Transverse colon (tissue), 4 donors: ENCODE data around the gene GALK2. TPM values are rescaled to one million over a fixed set of nuclear protein-coding genes. Genes with fewer than 3 reads are reported as not detected.

Experiments
- DNase-seq: peaks from one replicate; pipeline ENCODE4 v3.0.0-alpha.2; 2019
- H3K27ac ChIP-seq, 4 donors: fragments of 200-600 bp; sonication (generic); 2 replicates each; pipeline ENCODE4 v1.5.1; 2016 to 2018; ENCODE audit warnings: inconsistent platforms in 4 of 4
- H3K27me3 ChIP-seq: fragments of 200-600 bp; sonication (generic); 2 replicates; pipeline ENCODE4 v1.5.1; 2017; ENCODE audit warnings: inconsistent platforms
- H3K36me3 ChIP-seq, 4 donors: fragments of 200-600 bp; sonication (generic); 2 replicates each; pipeline ENCODE4 v1.5.1; 2017 to 2019; ENCODE audit warnings: inconsistent platforms in 4 of 4
- H3K4me1 ChIP-seq, 4 donors: fragments of 200-600 bp; sonication (generic); 2 replicates each; pipeline ENCODE4 v1.5.1; 2017 to 2020; ENCODE audit warnings: inconsistent platforms in 4 of 4
- H3K4me3 ChIP-seq, 4 donors: fragments of 200-600 bp; sonication (generic); 1 replicate in 1 of 4; 2 replicates in 3 of 4; pipeline versions ENCODE4 v1.5.1 to v1.6.1; 2017 to 2019; ENCODE audit warnings: inconsistent platforms in 4 of 4
- H3K9me3 ChIP-seq, 2 donors: fragments of 200-600 bp; sonication (generic); 2 replicates each; pipeline ENCODE4 v1.5.1; 2017 to 2019; ENCODE audit warnings: inconsistent platforms in 2 of 2
- EP300 ChIP-seq: sonication (generic); formaldehyde crosslinking; IDR thresholded peaks from one replicate; pipeline ENCODE4 v1.6.1; 2017; ENCODE audit warnings: antibody characterized with exemption, low read depth
- POLR2A ChIP-seq: fragments of 450-650 bp; IDR thresholded peaks from one replicate; pipeline ENCODE4 v1.6.1; 2016; ENCODE audit warnings: antibody characterized with exemption, mild to moderate bottlenecking, moderate library complexity
- POLR2AphosphoS5 ChIP-seq, 3 donors: sonication (generic); formaldehyde crosslinking; IDR thresholded peaks; one replicate each; pipeline ENCODE4 v1.6.1; 2016; ENCODE audit warnings: antibody characterized with exemption in 3 of 3
- WGBS, 2 donors: methylation state at CpG; one replicate each; pipeline ENCODE4 v1.1.5; 2018; ENCODE audit warnings: low coverage in 1 of 2; 5-methylcytosine and 5-hydroxymethylcytosine counted together
- in situ Hi-C, 4 donors: fragments of 200-750 bp; cut with MboI; loops; one replicate each; pipeline versions ENCODE4 v1.15.0 to v1.15.1; 2017; ENCODE audit warnings: low sequenced_read_pairs in 3 of 4, low pct_ligation_motif_present in 1 of 4, low pct_unique_long_range_greater_than_20kb in 1 of 4
- intact Hi-C: fragments of 100-400 bp; cut with DNase I; formaldehyde crosslinking; loops from one replicate; pipeline ENCODE4 v1.15.1; 2023; ENCODE audit warnings: low total_unique reads
- small RNA-seq, 4 donors: library from RNA; depleted of rRNA; stranded (forward); fragments of <200 nt; gene quantifications; one replicate each; pipeline ENCODE3, GENCODE V24; 2016
- total RNA-seq, 4 donors: library from RNA; depleted of rRNA; stranded (reverse); fragments of >200 nt; gene quantifications; one replicate each; pipeline ENCODE4 v1.1.0, GENCODE V29; 2016
- TF ChIP-seq, protein P1 (sequence below), 5 experiments: fragments of 200-600 bp in 3 of 5; fragments of 450-650 bp in 2 of 5; sonication (generic) in 3 of 5; IDR thresholded peaks; 1 replicate in 2 of 5; 2 replicates in 3 of 5; pipeline ENCODE4 v1.5.1; 2016 to 2017; ENCODE audit warnings: antibody characterized with exemption in 5 of 5, inconsistent platforms in 3 of 5, mild to moderate bottlenecking in 2 of 5, moderate library complexity in 1 of 5

The GALK2 gene
- total RNA-seq, 4 donors from 2014 or later: 5.6 to 42.6 (median 30.7) TPM

GRCh38 chr15:49372366-49372765 is 202.3 kb downstream of the GALK2 start:
- Histone ChIP-seq H3K27me3 (no peaks in the 10 kb centered on the region), H3K9me3 (no peaks in the 10 kb centered on the region), H3K4me1 (no peaks in the 10 kb centered on the region), H3K36me3 (no peaks in the 10 kb centered on the region), H3K4me3 (no peak overlapping the region), H3K27ac (no peak overlapping the region)
- in situ Hi-C loops: no loop called here
- intact Hi-C loops: no loop called here
- WGBS, 2 donors: 67 to 71% methylated on average over 1 of the region's 1 CpG
- DNase-seq: no peak
- TF ChIP-seq, protein P1, sequence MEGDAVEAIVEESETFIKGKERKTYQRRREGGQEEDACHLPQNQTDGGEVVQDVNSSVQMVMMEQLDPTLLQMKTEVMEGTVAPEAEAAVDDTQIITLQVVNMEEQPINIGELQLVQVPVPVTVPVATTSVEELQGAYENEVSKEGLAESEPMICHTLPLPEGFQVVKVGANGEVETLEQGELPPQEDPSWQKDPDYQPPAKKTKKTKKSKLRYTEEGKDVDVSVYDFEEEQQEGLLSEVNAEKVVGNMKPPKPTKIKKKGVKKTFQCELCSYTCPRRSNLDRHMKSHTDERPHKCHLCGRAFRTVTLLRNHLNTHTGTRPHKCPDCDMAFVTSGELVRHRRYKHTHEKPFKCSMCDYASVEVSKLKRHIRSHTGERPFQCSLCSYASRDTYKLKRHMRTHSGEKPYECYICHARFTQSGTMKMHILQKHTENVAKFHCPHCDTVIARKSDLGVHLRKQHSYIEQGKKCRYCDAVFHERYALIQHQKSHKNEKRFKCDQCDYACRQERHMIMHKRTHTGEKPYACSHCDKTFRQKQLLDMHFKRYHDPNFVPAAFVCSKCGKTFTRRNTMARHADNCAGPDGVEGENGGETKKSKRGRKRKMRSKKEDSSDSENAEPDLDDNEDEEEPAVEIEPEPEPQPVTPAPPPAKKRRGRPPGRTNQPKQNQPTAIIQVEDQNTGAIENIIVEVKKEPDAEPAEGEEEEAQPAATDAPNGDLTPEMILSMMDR (IDR thresholded peaks at IDR 0.05): no peak
- TF ChIP-seq EP300 (no peak), POLR2A (no peak), POLR2AphosphoS5 (IDR thresholded peaks at IDR 0.05) (no peak)

GRCh38 chr15:49379996-49380395 is 209.9 kb downstream of the GALK2 start:
- Histone ChIP-seq H3K27ac (no peak overlapping the region), H3K9me3 (no peaks in the 10 kb centered on the region), H3K27me3 (no peaks in the 10 kb centered on the region), H3K4me1 (no peaks in the 10 kb centered on the region), H3K4me3 (no peak overlapping the region), H3K36me3 (no peaks in the 10 kb centered on the region)
- no peak for DNase-seq
- 75 to 82% methylated on average over 1 to 4 of the region's 4 CpGs for WGBS, 2 donors
- intact Hi-C loops: no loop called here
- in situ Hi-C loops: no loop called here
- TF ChIP-seq, protein P1 (IDR thresholded peaks at IDR 0.05): no peak
- TF ChIP-seq POLR2A (no peak), POLR2AphosphoS5 (IDR thresholded peaks at IDR 0.05) (no peak), EP300 (no peak)

- Histone ChIP-seq H3K27me3 (no peaks in the 10 kb centered on the region), H3K36me3 (no peaks in the 10 kb centered on the region), H3K9me3 (no peaks in the 10 kb centered on the region), H3K27ac (no peak overlapping the region), H3K4me1 (no peaks in the 10 kb centered on the region), H3K4me3 (no peak overlapping the region)
- intact Hi-C loops: no loop called here
- no peak for DNase-seq
- in situ Hi-C loops: no loop called here
- WGBS, 2 donors: 80 to 88% methylated on average over 5 of the region's 5 CpGs
- no peak for TF ChIP-seq POLR2AphosphoS5 (IDR thresholded peaks at IDR 0.05)
- no peak for TF ChIP-seq POLR2A
- TF ChIP-seq EP300: no peak
These were observed 210.9 kb downstream of the GALK2 start for GRCh38 chr15:49380912-49381311.

Small RNA genes within 50 kb of the gene (small RNA-seq; reads per million reads assigned to genes)
- gene MIR4716: 0 reads per million in 4 donors
- gene RF00019: 0 reads per million in 4 donors
- 0 to 0.14 (median 0) reads per million in 4 donors for gene RN7SL307P

Other genes starting within 250 kb of the GALK2 start
- under 1 TPM in 2 of 4 donors, not detected in 2; 0.48 to 0.96 TPM for gene SHC4, start 206.3 kb upstream of the GALK2 start, total RNA-seq
- gene SECISBP2L, start 123.8 kb upstream of the GALK2 start, total RNA-seq: 10 to 100 TPM; 27.7 to 63.2 (median 33.2) TPM
- 10 to 100 TPM; 15.0 to 51.4 (median 24.4) TPM for gene COPS2, start 14.6 kb upstream of the GALK2 start, total RNA-seq